HL-60 (cell line): ENCODE data around the gene SEC14L1.

Experiments
- DNase-seq, 2 experiments: peaks; one replicate each; pipeline ENCODE4 v3.0.0-alpha.2; 2010 to 2020; ENCODE audit warnings: low read depth in 1 of 2, low spot score in 1 of 2
- H3K27ac ChIP-seq: fragments of 250-450 bp; sonication (Bioruptor Pico); replicated peaks from 2 replicates; pipeline ENCODE4 v1.5.1; 2020; ENCODE audit warnings: mild to moderate bottlenecking, moderate library complexity
- H3K27me3 ChIP-seq: fragments of 250-450 bp; sonication (Bioruptor Pico); 2 replicates; pipeline ENCODE4 v1.5.1; 2021; ENCODE audit warnings: mild to moderate bottlenecking, moderate library complexity; ENCODE audit not compliant: insufficient read depth, poor library complexity, severe bottlenecking
- H3K4me3 ChIP-seq: replicated peaks from 2 replicates; pipeline ENCODE4 v1.5.1; 2011; ENCODE audit warnings: mild to moderate bottlenecking, control low read depth, low read length; ENCODE audit not compliant: insufficient read depth
- GABPA ChIP-seq: IDR thresholded peaks from 2 replicates; pipeline ENCODE4 v1.6.1; 2012; ENCODE audit warnings: low read depth
- POLR2AphosphoS5 ChIP-seq: IDR thresholded peaks from 2 replicates; pipeline ENCODE4 v1.6.1; 2012; ENCODE audit warnings: low read depth
- REST ChIP-seq: IDR thresholded peaks from 2 replicates; pipeline ENCODE4 v1.6.1; 2012; ENCODE audit warnings: low read depth; ENCODE audit not compliant: insufficient replicate concordance
- SPI1 ChIP-seq: IDR thresholded peaks from 2 replicates; pipeline ENCODE4 v1.6.1; 2012; ENCODE audit warnings: low read depth, mild to moderate bottlenecking, borderline replicate concordance
- TF ChIP-seq, protein P1 (sequence below): IDR thresholded peaks from one replicate; pipeline ENCODE4 v1.5.1; 2011; ENCODE audit warnings: low read length, control low read depth, inconsistent platforms; ENCODE audit not compliant: insufficient read depth

SEC14L1 gene

DNA sequence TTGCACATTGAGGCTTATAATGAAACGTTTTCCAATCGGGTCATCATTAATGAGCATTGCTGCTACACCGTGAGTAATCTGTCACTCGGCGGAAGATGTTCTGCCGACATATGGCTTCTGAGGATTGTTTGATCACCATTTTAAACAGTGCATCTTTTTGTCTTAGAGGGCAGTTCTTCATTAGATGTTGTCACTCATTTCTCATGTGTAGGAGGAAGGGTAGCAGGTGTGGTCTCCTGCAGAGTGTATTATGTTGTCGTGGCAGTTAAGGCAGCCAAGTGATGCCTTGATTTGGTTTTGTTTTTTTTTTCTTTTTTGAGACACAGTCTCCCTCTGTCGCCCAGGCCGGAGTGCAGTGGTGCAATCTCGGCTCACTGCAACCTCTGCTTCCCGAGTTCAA, 50.5 kb downstream of the SEC14L1 start:
- H3K4me3 ChIP-seq, result no peak overlapping the region
- H3K27ac ChIP-seq, result no peak overlapping the region
- H3K27me3 ChIP-seq, result no peaks in the 10 kb centered on the region
- DNase-seq, result no peak
- TF ChIP-seq, protein P1, sequence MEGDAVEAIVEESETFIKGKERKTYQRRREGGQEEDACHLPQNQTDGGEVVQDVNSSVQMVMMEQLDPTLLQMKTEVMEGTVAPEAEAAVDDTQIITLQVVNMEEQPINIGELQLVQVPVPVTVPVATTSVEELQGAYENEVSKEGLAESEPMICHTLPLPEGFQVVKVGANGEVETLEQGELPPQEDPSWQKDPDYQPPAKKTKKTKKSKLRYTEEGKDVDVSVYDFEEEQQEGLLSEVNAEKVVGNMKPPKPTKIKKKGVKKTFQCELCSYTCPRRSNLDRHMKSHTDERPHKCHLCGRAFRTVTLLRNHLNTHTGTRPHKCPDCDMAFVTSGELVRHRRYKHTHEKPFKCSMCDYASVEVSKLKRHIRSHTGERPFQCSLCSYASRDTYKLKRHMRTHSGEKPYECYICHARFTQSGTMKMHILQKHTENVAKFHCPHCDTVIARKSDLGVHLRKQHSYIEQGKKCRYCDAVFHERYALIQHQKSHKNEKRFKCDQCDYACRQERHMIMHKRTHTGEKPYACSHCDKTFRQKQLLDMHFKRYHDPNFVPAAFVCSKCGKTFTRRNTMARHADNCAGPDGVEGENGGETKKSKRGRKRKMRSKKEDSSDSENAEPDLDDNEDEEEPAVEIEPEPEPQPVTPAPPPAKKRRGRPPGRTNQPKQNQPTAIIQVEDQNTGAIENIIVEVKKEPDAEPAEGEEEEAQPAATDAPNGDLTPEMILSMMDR, result no peak
- TF ChIP-seq GABPA, result no peak
- TF ChIP-seq REST, result no peak

DNA sequence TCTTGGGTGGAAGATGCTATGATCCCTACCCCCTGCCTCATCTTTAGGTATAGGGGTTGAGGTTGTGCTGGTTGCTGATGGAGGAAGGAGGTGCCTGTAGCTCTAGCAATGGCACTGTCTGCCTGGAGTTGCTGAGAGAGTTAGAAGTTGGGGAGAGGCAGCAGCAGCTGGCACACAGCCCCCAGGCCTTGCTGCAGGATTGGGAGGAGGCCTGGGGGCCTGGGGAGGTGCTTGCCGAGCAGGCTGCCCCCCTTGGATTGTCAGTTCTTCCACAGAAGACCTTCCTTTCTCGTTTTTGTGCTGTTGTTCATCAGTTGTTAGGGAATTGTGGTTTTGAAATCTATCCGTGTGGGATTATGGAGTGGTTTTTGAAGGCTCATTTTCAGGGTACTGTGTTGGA, 52.9 kb downstream of the SEC14L1 start:
- Histone ChIP-seq H3K4me3 (no peak overlapping the region), H3K27ac (no peak overlapping the region), H3K27me3 (no peaks in the 10 kb centered on the region)
- DNase-seq, result no peak
- TF ChIP-seq REST (no peak), GABPA (no peak), POLR2AphosphoS5 (no peak), SPI1 (no peak)
- TF ChIP-seq, protein P1, result no peak

- Histone ChIP-seq H3K27me3 (no peaks in the 10 kb centered on the region), H3K27ac (no peak overlapping the region), H3K4me3 (no peak overlapping the region)
- DNase-seq, result no peak
- TF ChIP-seq REST (no peak), POLR2AphosphoS5 (no peak), GABPA (no peak), SPI1 (no peak)
- TF ChIP-seq, protein P1, result no peak
Observed at GRCh38 chr17:77194179-77194578, 53.4 kb downstream of the SEC14L1 start.
